Stomach (tissue), 9 donors: ENCODE data around the gene OR5B21. TPM values are rescaled to one million over a fixed set of nuclear protein-coding genes. Genes with fewer than 3 reads are reported as not detected.
A peak's percentile ranks its signal among the peaks of the same experiment; 100 is the strongest.

Experiments
- DNase-seq, 2 donors: peaks; one replicate each; pipeline versions ENCODE4 v3.0.0 to v3.0.0-alpha.2; 2013 to 2019
- H3K27ac ChIP-seq, 5 donors: fragments of 200-600 bp in 4 of 5; sonication (generic) in 4 of 5; one replicate each; pipeline ENCODE4 v1.5.1; 2013 to 2019; ENCODE audit warnings: mild to moderate bottlenecking in 1 of 5, moderate library complexity in 1 of 5
- H3K27me3 ChIP-seq, 3 donors: fragments of 200-600 bp; sonication (generic); one replicate each; pipeline ENCODE4 v1.5.1; 2017 to 2019; ENCODE audit warnings: mixed run types in 1 of 3
- H3K36me3 ChIP-seq, 4 donors: fragments of 200-600 bp; sonication (generic); 1 replicate in 3 of 4; 2 replicates in 1 of 4; pipeline ENCODE4 v1.5.1; 2016 to 2019
- H3K4me1 ChIP-seq, 4 donors: fragments of 200-600 bp; sonication (generic); one replicate each; pipeline ENCODE4 v1.5.1; 2016 to 2019
- H3K4me3 ChIP-seq, 4 donors: fragments of 200-600 bp; sonication (generic) in 3 of 4; one replicate each; pipeline ENCODE4 v1.5.1; 2016 to 2019; ENCODE audit warnings: mild to moderate bottlenecking in 1 of 4
- H3K9me3 ChIP-seq, 4 donors: fragments of 200-600 bp; sonication (generic); one replicate each; pipeline ENCODE4 v1.5.1; 2016 to 2019
- EP300 ChIP-seq: sonication (generic); formaldehyde crosslinking; IDR thresholded peaks from one replicate; pipeline ENCODE4 v1.6.1; 2017; ENCODE audit warnings: antibody characterized with exemption
- POLR2A ChIP-seq, 4 donors: fragments of 450-650 bp; IDR thresholded peaks; one replicate each; pipeline ENCODE4 v1.6.1; 2016; ENCODE audit warnings: antibody characterized with exemption in 4 of 4, control low read depth in 2 of 4, mild to moderate bottlenecking in 1 of 4, moderate library complexity in 1 of 4
- POLR2AphosphoS5 ChIP-seq, 3 donors: sonication (generic); formaldehyde crosslinking; IDR thresholded peaks; one replicate each; pipeline ENCODE4 v1.6.1; 2016; ENCODE audit warnings: antibody characterized with exemption in 3 of 3
- WGBS, 5 donors: extraction: QIAGEN DNeasy Blood & Tissue Kit in 3 of 5; methylation state at CpG; one replicate each; pipeline versions ENCODE4 v1.1.5 to v1.1.7; 2013 to 2018; 5-methylcytosine and 5-hydroxymethylcytosine counted together
- intact Hi-C: fragments of 100-400 bp; cut with DNase I; formaldehyde crosslinking; loops from one replicate; pipeline ENCODE4 v1.15.1; 2023; ENCODE audit warnings: low total_unique reads
- polyA plus RNA-seq, 3 donors: library from polyadenylated mRNA; stranded (reverse); fragments of 200-250 nt; gene quantifications; one replicate each; pipeline ENCODE4 v1.2.3, GENCODE V29; 2013
- total RNA-seq, 5 donors: library from RNA; depleted of rRNA; stranded (reverse); fragments of >200 nt; gene quantifications; one replicate each; pipeline versions ENCODE4 v1.1.0 to v1.2.3, GENCODE V29; 2014 to 2016
- TF ChIP-seq, protein P1 (sequence below), 7 experiments: fragments of 450-650 bp in 4 of 7; fragments of 200-600 bp in 3 of 7; sonication (generic) in 3 of 7; IDR thresholded peaks; one replicate each; pipeline ENCODE4 v1.5.1; 2016 to 2019; ENCODE audit warnings: antibody characterized with exemption in 7 of 7, control low read depth in 2 of 7, mild to moderate bottlenecking in 1 of 7
- donor health status: healthy with polysubstance abuse.
- donor health status: Bipolar disorder and iron deficiency.
- donor health status: healthy.

OR5B21 gene
- total and polyA plus RNA-seq, 8 donors: not detected

DNA sequence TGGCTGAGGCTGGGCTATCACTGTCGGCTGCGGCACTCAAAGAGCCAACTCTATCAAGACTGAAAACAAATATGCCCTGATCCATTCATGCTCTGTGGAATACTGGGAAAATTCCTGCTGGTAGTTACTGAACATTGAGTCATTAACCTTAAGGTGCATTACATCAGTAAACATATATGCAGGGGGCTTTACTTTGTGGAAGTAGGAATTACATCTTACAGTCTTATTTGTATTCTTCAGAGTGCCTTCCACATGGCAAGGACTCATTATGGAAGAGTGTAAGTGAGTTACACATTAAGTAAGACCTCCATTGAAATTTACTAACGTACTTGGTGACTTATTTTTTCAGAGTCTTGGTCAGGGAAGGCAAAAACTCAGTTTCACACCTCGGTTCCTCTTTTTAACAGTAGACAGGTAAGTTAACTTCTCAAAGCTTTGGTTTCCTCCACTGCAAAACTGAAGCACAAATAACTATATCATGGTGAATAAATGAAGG is 4.5 kb downstream of the OR5B21 start:
- DNase-seq: no peak
- H3K27ac ChIP-seq: no peak overlapping the region
- no peaks in the 10 kb centered on the region for H3K9me3 ChIP-seq
- 61 to 73% (median 63%) methylated on average over 4 of the region's 4 CpGs for WGBS, 5 donors
- intact Hi-C loops: no loop called here
- no peaks in the 10 kb centered on the region for H3K36me3 ChIP-seq
- H3K27me3 ChIP-seq: no peaks in the 10 kb centered on the region
- H3K4me3 ChIP-seq: no peak overlapping the region
- no peaks in the 10 kb centered on the region for H3K4me1 ChIP-seq
- TF ChIP-seq, protein P1, sequence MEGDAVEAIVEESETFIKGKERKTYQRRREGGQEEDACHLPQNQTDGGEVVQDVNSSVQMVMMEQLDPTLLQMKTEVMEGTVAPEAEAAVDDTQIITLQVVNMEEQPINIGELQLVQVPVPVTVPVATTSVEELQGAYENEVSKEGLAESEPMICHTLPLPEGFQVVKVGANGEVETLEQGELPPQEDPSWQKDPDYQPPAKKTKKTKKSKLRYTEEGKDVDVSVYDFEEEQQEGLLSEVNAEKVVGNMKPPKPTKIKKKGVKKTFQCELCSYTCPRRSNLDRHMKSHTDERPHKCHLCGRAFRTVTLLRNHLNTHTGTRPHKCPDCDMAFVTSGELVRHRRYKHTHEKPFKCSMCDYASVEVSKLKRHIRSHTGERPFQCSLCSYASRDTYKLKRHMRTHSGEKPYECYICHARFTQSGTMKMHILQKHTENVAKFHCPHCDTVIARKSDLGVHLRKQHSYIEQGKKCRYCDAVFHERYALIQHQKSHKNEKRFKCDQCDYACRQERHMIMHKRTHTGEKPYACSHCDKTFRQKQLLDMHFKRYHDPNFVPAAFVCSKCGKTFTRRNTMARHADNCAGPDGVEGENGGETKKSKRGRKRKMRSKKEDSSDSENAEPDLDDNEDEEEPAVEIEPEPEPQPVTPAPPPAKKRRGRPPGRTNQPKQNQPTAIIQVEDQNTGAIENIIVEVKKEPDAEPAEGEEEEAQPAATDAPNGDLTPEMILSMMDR (IDR thresholded peaks at IDR 0.05): no peak
- TF ChIP-seq POLR2A (IDR thresholded peaks at IDR 0.05) (no peak), EP300 (no peak), POLR2AphosphoS5 (IDR thresholded peaks at IDR 0.05) (no peak)

DNA sequence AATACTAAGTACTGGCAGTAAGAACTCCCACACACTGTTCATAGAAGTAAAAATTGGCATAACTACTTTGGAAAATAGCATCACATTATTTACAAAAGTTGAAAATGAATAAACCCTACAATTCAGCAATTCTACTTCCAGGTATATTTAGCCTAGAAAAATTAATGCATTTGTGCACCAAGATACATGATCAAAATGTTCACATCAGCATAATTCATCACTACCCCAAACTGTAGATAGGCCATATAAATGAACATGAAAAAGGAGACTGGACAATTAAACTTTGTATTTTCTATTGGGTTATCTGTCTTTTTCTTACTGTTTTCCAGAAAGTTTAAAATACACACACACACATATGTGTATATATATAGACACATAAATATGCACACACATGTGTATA is 5.9 kb downstream of the OR5B21 start:
- H3K27me3 ChIP-seq: no peaks in the 10 kb centered on the region
- no peaks in the 10 kb centered on the region for H3K9me3 ChIP-seq
- no peak overlapping the region for H3K4me3 ChIP-seq
- H3K27ac ChIP-seq: no peak overlapping the region
- H3K36me3 ChIP-seq: no peaks in the 10 kb centered on the region
- H3K4me1 ChIP-seq: peaks cover 0 to 6% (median 0%) of the 10 kb centered on the region in 4 donors
- DNase-seq: no peak
- no peak for TF ChIP-seq POLR2A (IDR thresholded peaks at IDR 0.05)
- TF ChIP-seq, protein P1 (IDR thresholded peaks at IDR 0.05): no peak
- no peak for TF ChIP-seq EP300
- TF ChIP-seq POLR2AphosphoS5 (IDR thresholded peaks at IDR 0.05): no peak
- intact Hi-C loops: no loop called here

DNA sequence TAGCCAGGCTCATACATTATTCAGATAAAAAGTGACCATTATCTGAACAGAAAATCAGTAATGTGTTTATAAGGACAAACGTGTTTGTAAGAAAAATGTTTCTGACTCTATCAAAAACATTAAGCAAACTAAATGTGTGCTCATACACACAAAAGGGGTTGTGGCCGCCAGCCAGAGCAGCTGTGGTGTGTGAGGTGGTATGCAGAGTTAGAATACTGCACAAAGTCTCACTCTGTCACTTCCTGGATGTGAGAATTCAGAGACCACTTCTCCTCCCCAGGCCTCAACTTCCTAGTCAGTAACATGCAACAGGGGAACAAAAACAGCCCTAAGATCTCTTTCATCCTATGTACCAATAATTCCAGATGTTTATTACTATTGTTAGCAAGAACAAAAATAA is 9.4 kb downstream of the OR5B21 start:
- 12 to 20% (median 18%) methylated on average over 2 of the region's 2 CpGs for WGBS, 5 donors
- TF ChIP-seq, protein P1 (IDR thresholded peaks at IDR 0.05): no peak
- TF ChIP-seq POLR2A (IDR thresholded peaks at IDR 0.05) (no peak), POLR2AphosphoS5 (IDR thresholded peaks at IDR 0.05) (no peak), EP300 (no peak)
- no peaks in the 10 kb centered on the region for H3K36me3 ChIP-seq
- H3K27ac ChIP-seq: no peak overlapping the region
- no peaks in the 10 kb centered on the region for H3K27me3 ChIP-seq
- H3K9me3 ChIP-seq: no peaks in the 10 kb centered on the region
- H3K4me3 ChIP-seq: no peak overlapping the region
- peaks cover 0 to 6% (median 0%) of the 10 kb centered on the region in 4 donors for H3K4me1 ChIP-seq
- DNase-seq: peak in 1 of 2 donors; percentile 26
- intact Hi-C loops: no loop called here

DNA sequence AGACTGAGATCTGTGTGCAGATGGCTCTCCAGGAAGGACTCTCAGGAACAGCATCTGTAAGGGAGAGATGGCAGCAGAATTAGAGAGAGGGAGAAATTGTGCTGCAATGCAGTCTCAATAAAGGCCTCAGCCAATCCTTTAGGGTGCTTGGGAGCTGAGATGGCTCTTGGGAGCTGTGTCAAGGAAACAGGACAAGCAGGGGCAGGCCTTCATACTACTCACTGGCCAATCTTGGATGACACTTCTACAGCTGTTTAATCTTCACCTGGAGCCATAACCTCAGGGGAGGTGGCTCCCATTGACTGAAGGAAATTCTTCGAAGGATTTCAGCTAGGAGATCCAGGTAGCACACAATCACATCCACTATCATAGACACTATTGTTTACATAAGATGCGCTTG is 10.0 kb downstream of the OR5B21 start:
- Histone ChIP-seq H3K36me3 (no peaks in the 10 kb centered on the region), H3K4me3 (no peak overlapping the region), H3K4me1 (peaks cover 0 to 6% (median 0%) of the 10 kb centered on the region in 4 donors), H3K9me3 (no peaks in the 10 kb centered on the region), H3K27ac (no peak overlapping the region), H3K27me3 (no peaks in the 10 kb centered on the region)
- DNase-seq: no peak
- intact Hi-C loops: no loop called here
- TF ChIP-seq POLR2AphosphoS5 (IDR thresholded peaks at IDR 0.05) (no peak), POLR2A (IDR thresholded peaks at IDR 0.05) (no peak), EP300 (no peak)
- TF ChIP-seq, protein P1 (IDR thresholded peaks at IDR 0.05): no peak
- WGBS, 5 donors: 70 to 79% (median 73%) methylated on average over 2 of the region's 2 CpGs
